Liver (tissue), 3 donors: ENCODE results near the gene HS6ST3.

Experiments used
- ATF3 ChIP-seq: IDR thresholded peaks from 2 replicates; pipeline ENCODE4 v1.6.1; 2016; ENCODE audit warnings: antibody characterized with exemption
- CTCF ChIP-seq: fragments of 150-350 bp; IDR thresholded peaks from 2 replicates; pipeline ENCODE4 v1.5.1; 2017; ENCODE audit warnings: improper control_type of control experiment, low read depth, low read length; ENCODE audit not compliant: missing input control
- EGR1 ChIP-seq, 2 donors: IDR thresholded peaks; 2 replicates each; pipeline ENCODE4 v1.6.1; 2016 to 2018; ENCODE audit warnings: antibody characterized with exemption in 2 of 2, low read depth in 2 of 2
- FOXA1 ChIP-seq: IDR thresholded peaks from 2 replicates; pipeline ENCODE4 v1.6.1; 2016; ENCODE audit warnings: antibody characterized with exemption
- GABPA ChIP-seq, 2 donors: IDR thresholded peaks in 1 of 2; conservative IDR thresholded peaks in 1 of 2; 2 replicates each; pipeline ENCODE4 v1.6.1; 2016; ENCODE audit warnings: antibody characterized with exemption in 2 of 2, mild to moderate bottlenecking in 1 of 2, moderate library complexity in 1 of 2
- JUND ChIP-seq, 2 donors: IDR thresholded peaks; 2 replicates each; pipeline ENCODE4 v1.6.1; 2016; ENCODE audit warnings: antibody characterized with exemption in 2 of 2
- RAD21 ChIP-seq, 2 donors: IDR thresholded peaks; 2 replicates each; pipeline ENCODE4 v1.6.1; 2016; ENCODE audit warnings: antibody characterized with exemption in 2 of 2, mild to moderate bottlenecking in 2 of 2
- REST ChIP-seq: IDR thresholded peaks from 2 replicates; pipeline ENCODE4 v1.6.1; 2016; ENCODE audit warnings: antibody characterized with exemption, mild to moderate bottlenecking
- SP1 ChIP-seq: IDR thresholded peaks from 2 replicates; pipeline ENCODE4 v1.6.1; 2018; ENCODE audit warnings: antibody characterized with exemption, mild to moderate bottlenecking
- TAF1 ChIP-seq: conservative IDR thresholded peaks from 2 replicates; pipeline ENCODE4 v1.6.1; 2016; ENCODE audit warnings: antibody characterized with exemption, mild to moderate bottlenecking
- YY1 ChIP-seq: IDR thresholded peaks from 2 replicates; pipeline ENCODE4 v1.6.1; 2016; ENCODE audit warnings: antibody characterized with exemption, mild to moderate bottlenecking
- donor health status: healthy.
- donor health status: healthy.

GRCh38 chr13:96816874-96817273, 727.0 kb downstream of the HS6ST3 start:
- TF ChIP-seq CTCF (no peak), RAD21 (IDR thresholded peaks at IDR 0.05) (no peak), SP1 (no peak), REST (no peak), YY1 (no peak), TAF1 (no peak), JUND (IDR thresholded peaks at IDR 0.05) (no peak), GABPA (IDR thresholded peaks at IDR 0.05 in 1 of 2, conservative IDR thresholded peaks at IDR 0.05 in 1 of 2) (no peak), EGR1 (IDR thresholded peaks at IDR 0.05; ENCODE audit: low read depth in 2 of 2) (no peak), FOXA1 (no peak), ATF3 (no peak)
